ENCODE measurements around the gene GCK.

GCK gene

DNA sequence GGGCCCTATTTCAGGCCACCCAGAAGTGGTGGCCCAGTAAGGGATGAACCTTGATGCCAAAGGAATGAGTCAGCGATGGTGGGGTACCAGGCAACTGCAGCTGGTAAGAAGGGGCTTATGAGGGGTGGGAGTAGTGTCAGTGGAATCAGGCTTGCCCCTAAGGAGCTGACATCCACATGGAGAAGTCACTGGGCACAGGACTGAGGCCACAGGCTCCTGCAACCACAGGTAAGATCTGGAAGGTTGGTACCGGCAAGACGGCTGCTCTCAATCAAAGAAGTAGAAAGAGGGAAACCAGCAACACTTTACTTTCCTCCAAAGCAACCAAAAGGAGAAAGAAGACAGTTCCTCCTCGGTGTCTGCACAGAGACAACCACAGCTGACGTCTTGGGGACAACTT is 2.5 kb downstream of the GCK start:
- no peak for TF ChIP-seq TCF4 (CRISPR knock-in tag; IDR thresholded peaks at IDR 0.05; ENCODE audit: borderline replicate concordance)
- TF ChIP-seq, protein P1, sequence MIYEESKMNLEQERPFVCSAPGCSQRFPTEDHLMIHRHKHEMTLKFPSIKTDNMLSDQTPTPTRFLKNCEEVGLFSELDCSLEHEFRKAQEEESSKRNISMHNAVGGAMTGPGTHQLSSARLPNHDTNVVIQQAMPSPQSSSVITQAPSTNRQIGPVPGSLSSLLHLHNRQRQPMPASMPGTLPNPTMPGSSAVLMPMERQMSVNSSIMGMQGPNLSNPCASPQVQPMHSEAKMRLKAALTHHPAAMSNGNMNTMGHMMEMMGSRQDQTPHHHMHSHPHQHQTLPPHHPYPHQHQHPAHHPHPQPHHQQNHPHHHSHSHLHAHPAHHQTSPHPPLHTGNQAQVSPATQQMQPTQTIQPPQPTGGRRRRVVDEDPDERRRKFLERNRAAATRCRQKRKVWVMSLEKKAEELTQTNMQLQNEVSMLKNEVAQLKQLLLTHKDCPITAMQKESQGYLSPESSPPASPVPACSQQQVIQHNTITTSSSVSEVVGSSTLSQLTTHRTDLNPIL (CRISPR knock-in tag; IDR thresholded peaks at IDR 0.05; ENCODE audit: low read depth): no peak
- no peak for TF ChIP-seq ISL1 (CRISPR knock-in tag; IDR thresholded peaks at IDR 0.05)
- TF ChIP-seq ZFP30 (CRISPR knock-in tag; IDR thresholded peaks at IDR 0.05): no peak
- no peak for TF ChIP-seq ZNF565 (CRISPR knock-in tag; conservative IDR thresholded peaks at IDR 0.05; ENCODE audit: low read depth)
- TF ChIP-seq PPARA (CRISPR knock-in tag; IDR thresholded peaks at IDR 0.05; ENCODE audit: borderline replicate concordance): no peak
- no peak for TF ChIP-seq ARNTL (CRISPR knock-in tag; IDR thresholded peaks at IDR 0.05; ENCODE audit: borderline replicate concordance, low read depth)
- TF ChIP-seq ZC3H10 (CRISPR knock-in tag; IDR thresholded peaks at IDR 0.05): no peak
- no peak for TF ChIP-seq SNAI2 (CRISPR knock-in tag; IDR thresholded peaks at IDR 0.05)
- no peak for TF ChIP-seq ESRRG (CRISPR knock-in tag; IDR thresholded peaks at IDR 0.05)
- ATAC-seq: no peak

DNA sequence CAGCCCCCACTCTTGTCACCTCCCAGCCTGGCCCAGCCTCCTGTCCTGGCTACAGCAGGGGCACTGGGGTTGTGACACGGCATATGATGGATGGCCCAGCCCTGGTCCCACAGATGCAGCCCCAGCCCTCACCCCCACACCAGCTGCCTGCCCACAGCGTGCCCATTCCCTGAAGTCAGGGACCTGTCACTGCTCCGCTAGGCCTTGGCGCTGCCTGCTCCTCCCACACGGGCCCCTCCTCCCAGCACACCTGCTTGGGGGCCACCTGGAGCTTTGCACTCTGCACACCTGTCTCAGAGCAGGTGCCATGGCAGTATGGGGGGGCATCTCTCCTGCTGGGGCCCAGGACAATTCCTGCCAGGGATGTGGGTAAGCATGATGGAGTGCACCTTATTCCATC is 3.5 kb downstream of the GCK start:
- no peak for TF ChIP-seq CSDC2 (CRISPR knock-in tag; IDR thresholded peaks at IDR 0.05)
- no peak for TF ChIP-seq GLIS3 (CRISPR knock-in tag; IDR thresholded peaks at IDR 0.05)
- TF ChIP-seq ZFP3 (CRISPR knock-in tag; IDR thresholded peaks at IDR 0.05): no peak
- no peak for TF ChIP-seq ESRRG (CRISPR knock-in tag; IDR thresholded peaks at IDR 0.05)
- no peak for TF ChIP-seq SNAI2 (CRISPR knock-in tag; IDR thresholded peaks at IDR 0.05)
- TF ChIP-seq ZFP30 (CRISPR knock-in tag; IDR thresholded peaks at IDR 0.05): no peak
- TF ChIP-seq ZNF565 (CRISPR knock-in tag; conservative IDR thresholded peaks at IDR 0.05; ENCODE audit: low read depth): no peak
- TF ChIP-seq, protein P2, sequence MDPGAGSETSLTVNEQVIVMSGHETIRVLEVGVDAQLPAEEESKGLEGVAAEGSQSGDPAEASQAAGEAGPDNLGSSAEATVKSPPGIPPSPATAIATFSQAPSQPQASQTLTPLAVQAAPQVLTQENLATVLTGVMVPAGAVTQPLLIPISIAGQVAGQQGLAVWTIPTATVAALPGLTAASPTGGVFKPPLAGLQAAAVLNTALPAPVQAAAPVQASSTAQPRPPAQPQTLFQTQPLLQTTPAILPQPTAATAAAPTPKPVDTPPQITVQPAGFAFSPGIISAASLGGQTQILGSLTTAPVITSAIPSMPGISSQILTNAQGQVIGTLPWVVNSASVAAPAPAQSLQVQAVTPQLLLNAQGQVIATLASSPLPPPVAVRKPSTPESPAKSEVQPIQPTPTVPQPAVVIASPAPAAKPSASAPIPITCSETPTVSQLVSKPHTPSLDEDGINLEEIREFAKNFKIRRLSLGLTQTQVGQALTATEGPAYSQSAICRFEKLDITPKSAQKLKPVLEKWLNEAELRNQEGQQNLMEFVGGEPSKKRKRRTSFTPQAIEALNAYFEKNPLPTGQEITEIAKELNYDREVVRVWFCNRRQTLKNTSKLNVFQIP (CRISPR knock-in tag; IDR thresholded peaks at IDR 0.05; ENCODE audit: borderline replicate concordance, low read depth): no peak
- no peak for TF ChIP-seq ARNTL (CRISPR knock-in tag; IDR thresholded peaks at IDR 0.05; ENCODE audit: borderline replicate concordance, low read depth)
- TF ChIP-seq CSRNP3 (CRISPR knock-in tag; IDR thresholded peaks at IDR 0.05): no peak
- TF ChIP-seq, protein P1 (CRISPR knock-in tag; IDR thresholded peaks at IDR 0.05; ENCODE audit: low read depth): no peak
- TF ChIP-seq RARB (CRISPR knock-in tag; IDR thresholded peaks at IDR 0.05): no peak
- TF ChIP-seq ZNF8 (CRISPR knock-in tag; IDR thresholded peaks at IDR 0.05): no peak
- TF ChIP-seq PATZ1 (CRISPR knock-in tag; IDR thresholded peaks at IDR 0.05; ENCODE audit: borderline replicate concordance): no peak
- no peak for TF ChIP-seq PPARA (CRISPR knock-in tag; IDR thresholded peaks at IDR 0.05; ENCODE audit: borderline replicate concordance)
- no peak for TF ChIP-seq TOX (CRISPR knock-in tag; IDR thresholded peaks at IDR 0.05; ENCODE audit: borderline replicate concordance)

GRCh38 chr7:44184873-44185446 is 4.3 kb downstream of the GCK start:
- ATAC-seq: peak; percentile 46
- no peak for TF ChIP-seq RARB (CRISPR knock-in tag; IDR thresholded peaks at IDR 0.05)
- TF ChIP-seq PPARA (CRISPR knock-in tag; IDR thresholded peaks at IDR 0.05; ENCODE audit: borderline replicate concordance): no peak
- TF ChIP-seq SNAI2 (CRISPR knock-in tag; IDR thresholded peaks at IDR 0.05): no peak
- no peak for TF ChIP-seq BACH2 (CRISPR knock-in tag; IDR thresholded peaks at IDR 0.05; ENCODE audit: borderline replicate concordance)
- no peak for TF ChIP-seq CSRNP3 (CRISPR knock-in tag; IDR thresholded peaks at IDR 0.05)
- TF ChIP-seq ZFP30 (CRISPR knock-in tag; IDR thresholded peaks at IDR 0.05): no peak
- TF ChIP-seq ZNF565 (CRISPR knock-in tag; conservative IDR thresholded peaks at IDR 0.05; ENCODE audit: low read depth): no peak
- no peak for TF ChIP-seq ZC3H10 (CRISPR knock-in tag; IDR thresholded peaks at IDR 0.05)
- no peak for TF ChIP-seq ZNF8 (CRISPR knock-in tag; IDR thresholded peaks at IDR 0.05)
- TF ChIP-seq, protein P1 (CRISPR knock-in tag; IDR thresholded peaks at IDR 0.05; ENCODE audit: low read depth): no peak
- TF ChIP-seq PATZ1 (CRISPR knock-in tag; IDR thresholded peaks at IDR 0.05; ENCODE audit: borderline replicate concordance): no peak
- TF ChIP-seq CSDC2 (CRISPR knock-in tag; IDR thresholded peaks at IDR 0.05): no peak

More for the DNA sequence above, 3.5 kb downstream of the GCK start:
- ATAC-seq: no peak
